H9 (cell line): ENCODE measurements around the gene ZNF319. TPM values are rescaled to one million over a fixed set of nuclear protein-coding genes. Genes with fewer than 3 reads are reported as not detected.

ENCODE experiments used
- DNase-seq: peaks from one replicate; pipeline ENCODE4 v3.0.0-alpha.2; 2017
- H2AFZ ChIP-seq: one replicate; pipeline ENCODE4 v1.6.1; 2013; ENCODE audit warnings: mild to moderate bottlenecking, low read length, control low read depth, moderate library complexity
- H2AK5ac ChIP-seq: 2 replicates; pipeline ENCODE4 v1.6.1; 2013; ENCODE audit warnings: low read length, control low read depth, mixed read lengths; ENCODE audit not compliant: insufficient read length
- H2BK120ac ChIP-seq: one replicate; pipeline ENCODE4 v1.6.1; 2013; ENCODE audit warnings: low read depth, mild to moderate bottlenecking, low read length, control low read depth, inconsistent platforms; ENCODE audit not compliant: poor library complexity, severe bottlenecking
- H2BK12ac ChIP-seq: 2 replicates; pipeline ENCODE4 v1.6.1; 2013; ENCODE audit warnings: low read length, control low read depth, mixed read lengths, low read depth; ENCODE audit not compliant: insufficient read length
- H2BK15ac ChIP-seq: 2 replicates; pipeline ENCODE4 v1.6.1; 2013; ENCODE audit warnings: low read depth, low read length, control low read depth
- H2BK20ac ChIP-seq: one replicate; pipeline ENCODE4 v1.6.1; 2013; ENCODE audit warnings: low read depth, mild to moderate bottlenecking, low read length, control low read depth, inconsistent platforms; ENCODE audit not compliant: poor library complexity, severe bottlenecking
- H2BK5ac ChIP-seq: 2 replicates; pipeline ENCODE4 v1.6.1; 2013; ENCODE audit warnings: low read length, control low read depth, mixed read lengths; ENCODE audit not compliant: insufficient read length
- H3K14ac ChIP-seq: 2 replicates; pipeline ENCODE4 v1.6.1; 2013; ENCODE audit warnings: low read length, control low read depth; ENCODE audit not compliant: insufficient read depth
- H3K18ac ChIP-seq: 2 replicates; pipeline ENCODE4 v1.6.1; 2013; ENCODE audit warnings: low read depth, mild to moderate bottlenecking, mixed read lengths, low read length, control low read depth; ENCODE audit not compliant: insufficient read length
- H3K23ac ChIP-seq: 2 replicates; pipeline ENCODE4 v1.6.1; 2013; ENCODE audit warnings: low read length, control low read depth, mixed read lengths, low read depth; ENCODE audit not compliant: insufficient read length
- H3K23me2 ChIP-seq: 2 replicates; pipeline ENCODE4 v1.6.1; 2013; ENCODE audit warnings: low read depth, mild to moderate bottlenecking, mixed read lengths, low read length, control low read depth; ENCODE audit not compliant: insufficient read length, poor library complexity, severe bottlenecking
- H3K27ac ChIP-seq: 2 replicates; pipeline ENCODE4 v1.5.1; 2013; ENCODE audit warnings: low read length, control low read depth, mixed read lengths, low read depth; ENCODE audit not compliant: insufficient read length
- H3K27me3 ChIP-seq: 2 replicates; pipeline ENCODE4 v1.6.1; 2013; ENCODE audit warnings: low read length, control low read depth, inconsistent platforms; ENCODE audit not compliant: insufficient read depth
- H3K4ac ChIP-seq: 2 replicates; pipeline ENCODE4 v1.6.1; 2013; ENCODE audit warnings: low read depth, mild to moderate bottlenecking, control low read depth, inconsistent platforms, low read length, moderate library complexity
- H3K4me1 ChIP-seq: 2 replicates; pipeline ENCODE4 v1.6.1; 2013; ENCODE audit warnings: low read length, control low read depth, inconsistent platforms; ENCODE audit not compliant: insufficient read depth
- H3K4me2 ChIP-seq: 2 replicates; pipeline ENCODE4 v1.6.1; 2013; ENCODE audit warnings: low read length, control low read depth, mixed read lengths; ENCODE audit not compliant: insufficient read length, insufficient read depth
- H3K56ac ChIP-seq: 2 replicates; pipeline ENCODE4 v1.6.1; 2013; ENCODE audit warnings: low read depth, mild to moderate bottlenecking, mixed read lengths, low read length, control low read depth; ENCODE audit not compliant: insufficient read length
- H3K79me1 ChIP-seq: 2 replicates; pipeline ENCODE4 v1.6.1; 2013; ENCODE audit warnings: low read depth, mild to moderate bottlenecking, moderate library complexity, low read length, control low read depth, inconsistent platforms; ENCODE audit not compliant: insufficient read depth, poor library complexity, severe bottlenecking
- H3K79me2 ChIP-seq: 2 replicates; pipeline ENCODE4 v1.6.1; 2013; ENCODE audit warnings: low read length, control low read depth, inconsistent platforms; ENCODE audit not compliant: insufficient read depth
- H3K9ac ChIP-seq: 2 replicates; pipeline ENCODE4 v1.6.1; 2013; ENCODE audit warnings: low read length, control low read depth, mixed read lengths; ENCODE audit not compliant: insufficient read length; ENCODE audit errors: extremely low read depth
- H3K9me3 ChIP-seq: one replicate; pipeline ENCODE4 v1.6.1; 2013; ENCODE audit warnings: low read depth, low read length, inconsistent platforms; ENCODE audit not compliant: control insufficient read depth
- H3T11ph ChIP-seq: one replicate; pipeline ENCODE4 v1.6.1; 2013; ENCODE audit warnings: mild to moderate bottlenecking, low read length, control low read depth, inconsistent platforms
- H4K20me1 ChIP-seq: one replicate; pipeline ENCODE4 v1.6.1; 2013; ENCODE audit not compliant: control insufficient read depth, insufficient read length, insufficient read depth
- H4K5ac ChIP-seq: 2 replicates; pipeline ENCODE4 v1.6.1; 2013; ENCODE audit warnings: low read depth, mild to moderate bottlenecking, mixed read lengths, low read length, control low read depth; ENCODE audit not compliant: insufficient read length
- H4K8ac ChIP-seq: replicated peaks from 2 replicates; pipeline ENCODE4 v1.6.1; 2013; ENCODE audit warnings: low read length, control low read depth, mixed read lengths, low read depth; ENCODE audit not compliant: insufficient read length
- H4K91ac ChIP-seq: 2 replicates; pipeline ENCODE4 v1.6.1; 2013; ENCODE audit warnings: low read depth, mild to moderate bottlenecking, moderate library complexity, mixed read lengths, low read length, control low read depth; ENCODE audit not compliant: insufficient read length
- H3K27ac Mint-ChIP-seq, 3 experiments: 2 replicates in 2 of 3; 3 replicates in 1 of 3; pipeline ENCODE4 v1.8.0; 2020 to 2021; ENCODE audit warnings: mixed read lengths in 3 of 3, mild to moderate bottlenecking in 1 of 3, moderate library complexity in 1 of 3
- H3K27me3 Mint-ChIP-seq: 2 replicates; pipeline ENCODE4 v1.8.0; 2021; ENCODE audit warnings: low read depth, mild to moderate bottlenecking, moderate library complexity, mixed read lengths
- H3K36me3 Mint-ChIP-seq, 3 experiments: 2 replicates in 2 of 3; 3 replicates in 1 of 3; pipeline ENCODE4 v1.8.0; 2020 to 2021; ENCODE audit warnings: low read depth in 3 of 3, mixed read lengths in 3 of 3; ENCODE audit not compliant: insufficient read depth in 1 of 3
- H3K4me1 Mint-ChIP-seq, 2 experiments: 2 replicates each; pipeline ENCODE4 v1.8.0; 2020; ENCODE audit warnings: mixed read lengths in 2 of 2
- H3K4me3 Mint-ChIP-seq, 2 experiments: 2 replicates in 1 of 2; 3 replicates in 1 of 2; pipeline ENCODE4 v1.8.0; 2020 to 2021; ENCODE audit warnings: mild to moderate bottlenecking in 2 of 2, mixed read lengths in 2 of 2, moderate library complexity in 1 of 2
- H3K9me3 Mint-ChIP-seq, 2 experiments: 2 replicates in 1 of 2; 3 replicates in 1 of 2; pipeline ENCODE4 v1.8.0; 2020; ENCODE audit warnings: mild to moderate bottlenecking in 2 of 2, mixed read lengths in 2 of 2, moderate library complexity in 1 of 2
- CTCF ChIP-seq: fragments of 200-600 bp; sonication (generic); conservative IDR thresholded peaks from 3 replicates; pipeline ENCODE4 v1.8.0; 2021; ENCODE audit warnings: antibody characterized with exemption, mild to moderate bottlenecking
- WGBS: extraction: QIAGEN DNeasy Blood & Tissue Kit; methylation state at CpG from one replicate; pipeline ENCODE4 v1.1.7; 2013; ENCODE audit warnings: missing lambda C conversion rate, low lambda C conversion rate, mixed read lengths; ENCODE audit not compliant: insufficient read length; ENCODE audit errors: extremely low coverage; 5-methylcytosine and 5-hydroxymethylcytosine counted together
- total RNA-seq: library from RNA; stranded (reverse); gene quantifications from 2 replicates; pipeline ENCODE4 v1.2.1, GENCODE V29; 2021

The ZNF319 gene
- total RNA-seq, 1 experiment from 2014 or later = 5.6 TPM

DNA sequence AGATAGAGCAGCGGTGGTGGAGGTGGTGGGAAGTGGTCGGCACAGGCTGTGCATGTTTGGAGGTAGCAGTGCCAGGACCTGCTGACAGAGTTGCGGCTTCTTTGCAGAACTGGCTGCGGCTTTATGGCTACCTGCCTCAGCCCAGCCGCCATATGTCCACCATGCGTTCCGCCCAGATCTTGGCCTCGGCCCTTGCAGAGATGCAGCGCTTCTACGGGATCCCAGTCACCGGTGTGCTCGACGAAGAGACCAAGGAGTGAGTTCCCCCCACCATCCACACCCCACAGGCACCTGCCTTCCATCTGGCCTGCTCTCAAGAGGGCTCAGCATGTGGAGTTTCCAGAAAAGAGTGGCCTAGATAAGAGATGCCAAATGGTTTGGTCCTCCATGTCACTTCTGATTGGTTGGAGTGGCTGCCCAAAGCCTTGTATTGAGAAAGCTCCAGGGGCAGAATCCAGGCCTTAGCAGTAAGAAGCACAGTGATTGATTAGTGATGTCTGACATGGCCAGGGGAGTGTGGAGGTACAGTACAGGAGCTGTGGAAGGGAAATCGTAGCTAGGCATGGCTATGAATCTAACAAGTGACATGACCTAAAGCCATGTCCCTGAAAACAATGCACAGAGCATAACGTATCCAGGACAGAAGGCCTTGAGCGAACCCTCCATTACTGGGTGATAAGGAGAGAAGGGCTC, 37.0 kb upstream of the ZNF319 start:
- Histone ChIP-seq H3K14ac (no peak overlapping the region), H2AK5ac (no peak overlapping the region), H3K4ac (no peak overlapping the region), H3K9ac (no peak overlapping the region), H4K20me1 (no peaks in the 10 kb centered on the region), H2AFZ (no peak overlapping the region), H2BK12ac (no peak overlapping the region), H3K79me2 (no peaks in the 10 kb centered on the region), H3K27me3 (no peaks in the 10 kb centered on the region), H3K23ac (no peak overlapping the region), H3K4me1 (no peaks in the 10 kb centered on the region), H3K4me2 (no peak overlapping the region), H2BK15ac (no peak overlapping the region), H3K79me1 (no peaks in the 10 kb centered on the region), H4K8ac (no peak overlapping the region), H2BK20ac (no peak overlapping the region), H3K9me3 (no peaks in the 10 kb centered on the region), H3K56ac (no peak overlapping the region), H4K91ac (no peak overlapping the region), H3K27ac (no peak overlapping the region), H4K5ac (no peak overlapping the region), H2BK5ac (no peak overlapping the region), H2BK120ac (no peak overlapping the region), H3K23me2 (no peaks in the 10 kb centered on the region), H3T11ph (no peak overlapping the region), H3K18ac (no peak overlapping the region)
- no peak for DNase-seq
- Mint-ChIP-seq H3K27ac (peak overlapping the region in 2 of 3 experiments; percentile 1 to 82; a peak in 2 of 7 replicates), H3K9me3 (no peaks in the 10 kb centered on the region; a peak in 1 of 5 replicates), H3K4me3 (no peak overlapping the region), H3K27me3 (no peaks in the 10 kb centered on the region), H3K4me1 (peaks cover 2 to 8% of the 10 kb centered on the region in 2 experiments; a peak in 2 of 4 replicates), H3K36me3 (peaks cover 11 to 51% (median 44%) of the 10 kb centered on the region in 3 experiments)
- no peak for TF ChIP-seq CTCF
- WGBS = no CpG with 5 or more reads among the region's 16 CpGs
